Activated T-cell treated with anti-CD3 and anti-CD28 coated beads, Interleukin-2, amount 50 U/mL, for 4 hours (primary cell): ENCODE measurements around the gene VOPP1. TPM values are rescaled to one million over a fixed set of nuclear protein-coding genes. Genes with fewer than 3 reads are reported as not detected.

Experiments
- ATAC-seq, 2 donors: fragments of 200-7000 bp; cut with Tn5 transposase; one replicate each; pipeline ENCODE4 v1.10.0; 2021
- DNase-seq: peaks from one replicate; pipeline ENCODE4 v3.0.0-alpha.2; 2020
- H3K27me3 Mint-ChIP-seq: one replicate; pipeline ENCODE4 v1.8.0; 2021; ENCODE audit warnings: low read depth, mixed read lengths
- H3K36me3 Mint-ChIP-seq: one replicate; pipeline ENCODE4 v1.8.0; 2022; ENCODE audit warnings: mixed read lengths; ENCODE audit not compliant: insufficient read depth
- H3K4me1 Mint-ChIP-seq: one replicate; pipeline ENCODE4 v1.8.0; 2021; ENCODE audit warnings: low read depth, mixed read lengths
- H3K4me3 Mint-ChIP-seq: one replicate; pipeline ENCODE4 v1.8.0; 2021; ENCODE audit warnings: mild to moderate bottlenecking, moderate library complexity, mixed read lengths
- H3K9me3 Mint-ChIP-seq: one replicate; pipeline ENCODE4 v1.8.0; 2021; ENCODE audit warnings: mixed read lengths
- total RNA-seq, 3 donors: library from RNA; stranded (reverse); gene quantifications; one replicate each; pipeline ENCODE4 v1.2.1, GENCODE V29; 2021

The VOPP1 gene
- total RNA-seq, 3 donors from 2014 or later: 63.6 to 103 (median 99.2) TPM

- H3K27me3 Mint-ChIP-seq: no peaks in the 10 kb centered on the region
- peak overlapping the region; percentile 94 for H3K4me3 Mint-ChIP-seq
Measured at GRCh38 chr7:55570939-55571338, 1.4 kb downstream of the VOPP1 start.

GRCh38 chr7:55570218-55570873 is 2.0 kb downstream of the VOPP1 start:
- Mint-ChIP-seq H3K4me3 (peak overlapping the region; percentile 94), H3K9me3 (no peaks in the 10 kb centered on the region), H3K36me3 (peaks cover 9% of the 10 kb centered on the region), H3K27me3 (no peaks in the 10 kb centered on the region), H3K4me1 (peaks cover 81% of the 10 kb centered on the region)
- no peak for DNase-seq
- peak; percentile 29 to 42 for ATAC-seq

More at GRCh38 chr7:55570939-55571338, 1.4 kb downstream of the VOPP1 start:
- DNase-seq: no peak
- Mint-ChIP-seq H3K4me1 (peaks cover 81% of the 10 kb centered on the region), H3K9me3 (no peaks in the 10 kb centered on the region), H3K36me3 (peaks cover 6% of the 10 kb centered on the region)
- no peak for ATAC-seq

- DNase-seq: no peak
- Mint-ChIP-seq H3K4me1 (peaks cover 83% of the 10 kb centered on the region), H3K36me3 (peaks cover 9% of the 10 kb centered on the region), H3K9me3 (no peaks in the 10 kb centered on the region), H3K4me3 (peak overlapping the region; percentile 94), H3K27me3 (no peaks in the 10 kb centered on the region)
- ATAC-seq: peak; percentile 44 to 50
Measured at GRCh38 chr7:55569797-55570196, 2.5 kb downstream of the VOPP1 start.

GRCh38 chr7:55569269-55569663 is 3.0 kb downstream of the VOPP1 start:
- ATAC-seq: no peak
- Mint-ChIP-seq H3K4me1 (peaks cover 83% of the 10 kb centered on the region), H3K4me3 (peak overlapping the region; percentile 94), H3K27me3 (no peaks in the 10 kb centered on the region), H3K36me3 (peaks cover 9% of the 10 kb centered on the region), H3K9me3 (no peaks in the 10 kb centered on the region)
- DNase-seq: no peak

GRCh38 chr7:55568613-55569268 is 3.6 kb downstream of the VOPP1 start:
- Mint-ChIP-seq H3K4me3 (peak overlapping the region; percentile 94), H3K4me1 (peaks cover 82% of the 10 kb centered on the region), H3K9me3 (no peaks in the 10 kb centered on the region), H3K36me3 (peaks cover 9% of the 10 kb centered on the region), H3K27me3 (no peaks in the 10 kb centered on the region)
- DNase-seq (no peak), ATAC-seq (no peak)

GRCh38 chr7:55567571-55567970 is 4.7 kb downstream of the VOPP1 start:
- DNase-seq (no peak), ATAC-seq (no peak)
- H3K4me1 Mint-ChIP-seq: peaks cover 77% of the 10 kb centered on the region
- H3K4me3 Mint-ChIP-seq: peak overlapping the region; percentile 55
- no peaks in the 10 kb centered on the region for H3K27me3 Mint-ChIP-seq
- no peaks in the 10 kb centered on the region for H3K9me3 Mint-ChIP-seq
- H3K36me3 Mint-ChIP-seq: peaks cover 9% of the 10 kb centered on the region

GRCh38 chr7:55565681-55566080 is 6.6 kb downstream of the VOPP1 start:
- H3K36me3 Mint-ChIP-seq: peaks cover 20% of the 10 kb centered on the region
- H3K4me1 Mint-ChIP-seq: peaks cover 91% of the 10 kb centered on the region
- DNase-seq (no peak), ATAC-seq (no peak)
- no peaks in the 10 kb centered on the region for H3K27me3 Mint-ChIP-seq
- peak overlapping the region; percentile 46 for H3K4me3 Mint-ChIP-seq
- H3K9me3 Mint-ChIP-seq: no peaks in the 10 kb centered on the region

GRCh38 chr7:55563596-55564325 is 8.5 kb downstream of the VOPP1 start:
- no peaks in the 10 kb centered on the region for H3K27me3 Mint-ChIP-seq
- ATAC-seq (no peak), DNase-seq (no peak)
- H3K4me1 Mint-ChIP-seq: peaks cover 91% of the 10 kb centered on the region
- H3K36me3 Mint-ChIP-seq: peaks cover 24% of the 10 kb centered on the region
- no peaks in the 10 kb centered on the region for H3K9me3 Mint-ChIP-seq
- H3K4me3 Mint-ChIP-seq: no peak overlapping the region

- ATAC-seq (no peak), DNase-seq (no peak)
- Mint-ChIP-seq H3K9me3 (no peaks in the 10 kb centered on the region), H3K36me3 (peaks cover 22% of the 10 kb centered on the region), H3K4me1 (peaks cover 91% of the 10 kb centered on the region), H3K4me3 (no peak overlapping the region), H3K27me3 (no peaks in the 10 kb centered on the region)
Measured at GRCh38 chr7:55561690-55562089, 10.6 kb downstream of the VOPP1 start.

GRCh38 chr7:55558962-55559920 is 13.1 kb downstream of the VOPP1 start:
- H3K4me3 Mint-ChIP-seq: no peak overlapping the region
- H3K36me3 Mint-ChIP-seq: peaks cover 38% of the 10 kb centered on the region
- DNase-seq (no peak), ATAC-seq (no peak)
- H3K9me3 Mint-ChIP-seq: no peaks in the 10 kb centered on the region
- H3K4me1 Mint-ChIP-seq: peaks cover 92% of the 10 kb centered on the region
- H3K27me3 Mint-ChIP-seq: no peaks in the 10 kb centered on the region

- H3K36me3 Mint-ChIP-seq: peaks cover 44% of the 10 kb centered on the region
- ATAC-seq (peak; percentile 65 to 68), DNase-seq (no peak)
- H3K4me3 Mint-ChIP-seq: peak overlapping the region; percentile 58
- no peaks in the 10 kb centered on the region for H3K27me3 Mint-ChIP-seq
- H3K4me1 Mint-ChIP-seq: peaks cover 98% of the 10 kb centered on the region
- H3K9me3 Mint-ChIP-seq: no peaks in the 10 kb centered on the region
Measured at GRCh38 chr7:55557666-55558188, 14.6 kb downstream of the VOPP1 start.

- DNase-seq (no peak), ATAC-seq (peak; percentile 49 to 50)
- H3K9me3 Mint-ChIP-seq: no peaks in the 10 kb centered on the region
- H3K4me1 Mint-ChIP-seq: peaks cover 98% of the 10 kb centered on the region
- peaks cover 39% of the 10 kb centered on the region for H3K36me3 Mint-ChIP-seq
- H3K27me3 Mint-ChIP-seq: no peaks in the 10 kb centered on the region
- no peak overlapping the region for H3K4me3 Mint-ChIP-seq
Measured at GRCh38 chr7:55556492-55556891, 15.8 kb downstream of the VOPP1 start.

- no peaks in the 10 kb centered on the region for H3K9me3 Mint-ChIP-seq
- H3K27me3 Mint-ChIP-seq: no peaks in the 10 kb centered on the region
- peaks cover 38% of the 10 kb centered on the region for H3K36me3 Mint-ChIP-seq
- ATAC-seq: no peak
- no peak overlapping the region for H3K4me3 Mint-ChIP-seq
- peaks cover 98% of the 10 kb centered on the region for H3K4me1 Mint-ChIP-seq
- no peak for DNase-seq
Measured at GRCh38 chr7:55556031-55556430, 16.3 kb downstream of the VOPP1 start.
